ENCODE results near the gene RAB31.

RAB31 gene

GRCh38 chr18:9822587-9823185 is 114.6 kb downstream of the RAB31 start:
- no peak for DNase-seq (ENCODE audit: low read depth)

- no peak for DNase-seq (ENCODE audit: low read depth)
These were observed 115.8 kb downstream of the RAB31 start for GRCh38 chr18:9823805-9824473.

GRCh38 chr18:9824474-9824832 is 116.4 kb downstream of the RAB31 start:
- DNase-seq (ENCODE audit: low read depth): no peak

GRCh38 chr18:9824952-9825371 is 116.9 kb downstream of the RAB31 start:
- DNase-seq (ENCODE audit: low read depth): no peak

- DNase-seq (ENCODE audit: low read depth): no peak
These were observed 117.5 kb downstream of the RAB31 start for GRCh38 chr18:9825571-9826073.

GRCh38 chr18:9826685-9827084 is 118.6 kb downstream of the RAB31 start:
- DNase-seq (ENCODE audit: low read depth): no peak

- DNase-seq (ENCODE audit: low read depth): no peak
These were observed 119.2 kb downstream of the RAB31 start for GRCh38 chr18:9827211-9827792.

GRCh38 chr18:9827793-9828505 is 119.8 kb downstream of the RAB31 start:
- DNase-seq (ENCODE audit: low read depth): no peak

GRCh38 chr18:9828506-9829396 is 120.7 kb downstream of the RAB31 start:
- DNase-seq (ENCODE audit: low read depth): no peak

- no peak for DNase-seq (ENCODE audit: low read depth)
These were observed 121.3 kb downstream of the RAB31 start for GRCh38 chr18:9829397-9829712.

GRCh38 chr18:9831036-9831722 is 123.1 kb downstream of the RAB31 start:
- no peak for DNase-seq (ENCODE audit: low read depth)

GRCh38 chr18:9831723-9832199 is 123.7 kb downstream of the RAB31 start:
- DNase-seq (ENCODE audit: low read depth): no peak

GRCh38 chr18:9832871-9833270 is 124.8 kb downstream of the RAB31 start:
- no peak for DNase-seq (ENCODE audit: low read depth)

GRCh38 chr18:9834551-9834950 is 126.5 kb downstream of the RAB31 start:
- DNase-seq (ENCODE audit: low read depth): no peak

GRCh38 chr18:9835113-9835755 is 127.1 kb downstream of the RAB31 start:
- no peak for DNase-seq (ENCODE audit: low read depth)

GRCh38 chr18:9835825-9836224 is 127.7 kb downstream of the RAB31 start:
- no peak for DNase-seq (ENCODE audit: low read depth)

- no peak for DNase-seq (ENCODE audit: low read depth)
These were observed 130.2 kb downstream of the RAB31 start for GRCh38 chr18:9838144-9838877.

- DNase-seq (ENCODE audit: low read depth): no peak
These were observed 131.1 kb downstream of the RAB31 start for GRCh38 chr18:9839211-9839610.

- DNase-seq (ENCODE audit: low read depth): no peak
These were observed 131.8 kb downstream of the RAB31 start for GRCh38 chr18:9839853-9840252.

GRCh38 chr18:9841752-9842151 is 133.7 kb downstream of the RAB31 start:
- no peak for DNase-seq (ENCODE audit: low read depth)

All from activated T-cell treated with anti-CD3 and anti-CD28 coated beads for 1 hour (primary cell).